Measurements from ENCODE around the gene RBM34.

GRCh38 chr1:235169986-235170385 lies 8.9 kb upstream of the RBM34 start:
- TF ChIP-seq CTCF (IDR thresholded peaks at IDR 0.05) = no peak
- no peak for TF ChIP-seq POLR2AphosphoS5 (IDR thresholded peaks at IDR 0.05)
- TF ChIP-seq EP300 (IDR thresholded peaks at IDR 0.05; ENCODE audit: low read depth) = no peak

Measured in transverse colon (tissue), 4 donors.